Mesenteric fat pad (tissue), 1 donor: ENCODE results near the gene CACNA2D2. TPM values are rescaled to one million over a fixed set of nuclear protein-coding genes. Genes with fewer than 3 reads are reported as not detected.
A peak's percentile ranks its signal among the peaks of the same experiment; 100 is the strongest.

Source experiments
- DNase-seq: peaks from one replicate; pipeline ENCODE4 v3.0.0-alpha.2; 2020; ENCODE audit warnings: low spot score
- total RNA-seq: library from RNA; stranded (reverse); fragmentation: NEBNext Ultra II Directional; extraction: Animal tissue kit (Norgen Biotek cat#: 25700); gene quantifications from one replicate; pipeline ENCODE4 v1.2.1, GENCODE V29; 2021
- donor health status: DM: yes; HTN: yes; CAD: no.

CACNA2D2 gene
- total RNA-seq, 1 donor from 2014 or later: 0.45 TPM

DNA sequence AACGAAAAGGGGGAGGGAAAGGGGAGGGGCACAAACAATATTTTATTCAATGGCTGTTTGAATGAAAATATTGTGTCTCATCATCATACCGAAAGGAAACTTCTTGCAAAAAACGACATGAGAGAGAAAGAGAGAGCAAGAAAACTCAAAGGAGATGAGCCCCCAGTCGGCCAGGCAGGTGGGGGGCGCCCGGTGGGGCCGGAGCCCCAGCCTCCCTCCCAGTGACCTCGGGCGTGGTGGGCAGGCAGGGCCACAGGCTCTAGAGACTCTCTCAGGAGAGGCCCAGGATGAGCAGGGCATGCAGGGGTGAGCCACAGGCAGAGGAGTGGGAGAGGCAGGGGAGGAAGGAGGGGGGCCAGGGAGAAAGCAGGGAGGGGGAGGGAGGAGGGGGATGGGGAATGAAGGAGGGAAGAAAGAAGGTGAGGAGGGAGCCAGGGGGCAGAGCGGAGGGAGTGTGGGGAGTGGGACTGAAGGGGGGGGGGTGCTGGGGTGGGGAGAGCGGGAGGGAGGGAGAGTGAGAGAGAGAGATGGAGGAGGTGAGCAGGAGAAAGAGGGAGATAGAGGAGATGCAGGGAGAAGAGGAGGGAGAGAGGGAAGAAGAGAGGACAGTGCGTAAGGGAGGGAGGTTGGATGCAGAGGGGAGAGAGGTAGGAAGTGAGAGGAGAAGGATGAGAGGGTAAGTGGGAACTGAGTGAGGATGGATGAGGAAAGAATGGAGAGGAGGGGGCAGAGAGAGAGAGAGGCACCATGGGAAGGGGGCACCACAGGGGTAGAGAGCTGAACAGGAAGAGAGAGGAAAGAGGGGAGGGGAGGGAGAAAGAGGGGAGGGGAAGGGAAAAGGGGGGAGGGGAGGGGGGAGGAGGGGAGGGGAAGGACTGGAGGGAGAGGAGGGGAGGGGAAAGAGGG is 130.0 kb downstream of the CACNA2D2 start:
- no peak for DNase-seq

DNA sequence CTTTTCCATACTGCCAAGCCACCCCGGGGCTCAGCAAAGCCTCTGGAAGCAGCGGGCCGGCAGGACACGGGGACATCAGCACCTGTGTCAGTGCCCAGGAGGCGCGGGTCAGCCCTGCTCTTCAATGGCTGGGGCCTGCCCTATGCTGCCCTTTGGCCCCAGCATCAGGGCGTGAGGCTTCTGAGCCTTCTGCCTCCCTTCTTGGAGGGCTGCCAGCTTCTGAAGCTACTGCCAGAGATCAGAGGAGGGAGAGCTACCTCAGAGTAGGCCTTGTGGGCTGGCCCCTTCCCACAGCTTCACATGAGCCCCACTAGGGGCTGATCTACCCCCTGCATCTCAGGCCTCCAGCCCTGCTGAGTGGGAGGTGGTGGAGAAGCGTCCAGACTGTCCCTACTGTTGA is 131.1 kb downstream of the CACNA2D2 start:
- no peak for DNase-seq

DNA sequence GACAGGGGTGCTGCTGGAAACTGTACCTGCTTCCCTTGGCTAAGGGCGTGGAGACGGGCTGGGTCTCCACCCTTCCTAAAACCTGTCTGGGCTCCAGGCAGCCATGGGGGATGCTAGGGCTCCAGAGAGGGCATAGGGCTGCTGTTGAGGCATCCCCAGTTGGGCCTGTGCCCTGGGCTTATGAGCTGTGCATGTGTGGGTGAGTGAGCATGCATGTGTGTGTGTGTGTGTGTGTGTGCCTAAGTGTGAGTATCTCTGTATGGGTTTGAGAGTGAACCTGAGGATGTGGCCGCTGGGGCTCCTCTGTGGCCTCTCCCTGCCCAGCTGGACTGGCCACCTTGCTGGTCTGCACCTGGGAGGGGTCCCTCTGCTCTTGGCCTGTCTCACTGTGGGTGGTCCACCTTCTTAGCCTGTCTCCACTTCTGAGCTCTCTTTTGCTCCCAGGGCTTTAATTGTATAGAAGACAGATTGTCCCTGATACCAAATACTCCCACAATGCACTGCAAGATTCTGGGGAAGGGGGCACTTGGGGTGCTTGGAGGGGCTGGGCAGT is 132.2 kb downstream of the CACNA2D2 start:
- no peak for DNase-seq

DNA sequence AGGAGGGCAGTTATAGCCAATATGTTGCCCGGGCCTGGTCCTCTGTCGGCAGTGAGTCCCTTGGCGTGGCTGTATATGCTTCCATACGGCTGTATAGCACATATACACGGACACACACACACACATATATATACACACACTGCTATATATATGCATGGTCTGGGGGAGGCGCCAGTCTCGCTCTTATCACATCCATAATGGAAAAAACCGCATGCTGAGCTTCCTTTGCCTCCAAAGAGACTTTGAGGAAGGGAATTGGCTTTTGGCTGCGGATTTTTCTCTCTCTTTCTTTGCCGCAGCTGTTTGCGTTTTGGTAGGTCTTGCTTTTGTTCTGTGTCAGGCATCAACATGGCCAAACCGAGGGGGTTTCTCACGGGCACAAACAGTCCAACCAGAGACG is 132.8 kb downstream of the CACNA2D2 start:
- DNase-seq: no peak

DNA sequence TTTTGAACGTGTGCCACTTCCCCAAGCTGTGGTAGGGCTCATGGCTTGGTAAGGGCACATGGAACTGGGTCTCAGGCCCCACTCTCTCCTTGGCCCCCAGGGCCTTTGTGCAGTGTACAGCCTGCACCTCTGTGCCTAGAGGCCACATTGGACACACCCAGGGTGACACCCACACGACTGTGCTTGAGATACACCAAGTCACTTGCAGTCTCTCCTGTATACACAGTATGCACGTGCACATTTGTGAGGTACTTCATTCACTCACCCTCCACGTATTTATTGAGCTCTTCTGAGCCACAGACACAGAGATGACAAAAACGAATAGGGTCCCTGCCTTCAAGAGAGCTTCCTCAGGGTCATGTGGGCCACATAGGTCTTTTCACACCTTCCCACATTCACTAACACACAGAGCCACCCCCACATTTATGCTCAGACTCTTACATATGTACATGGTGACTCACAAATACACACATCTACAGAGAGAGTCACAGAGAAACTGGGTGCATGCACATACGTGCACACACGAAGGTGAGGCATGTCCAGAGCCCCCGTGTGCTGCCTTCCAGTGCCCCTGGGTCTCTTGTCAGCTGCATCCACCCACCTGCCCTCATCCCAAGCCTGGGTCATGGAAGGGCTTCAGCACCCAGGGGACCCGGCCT is 134.3 kb downstream of the CACNA2D2 start:
- DNase-seq: no peak

DNA sequence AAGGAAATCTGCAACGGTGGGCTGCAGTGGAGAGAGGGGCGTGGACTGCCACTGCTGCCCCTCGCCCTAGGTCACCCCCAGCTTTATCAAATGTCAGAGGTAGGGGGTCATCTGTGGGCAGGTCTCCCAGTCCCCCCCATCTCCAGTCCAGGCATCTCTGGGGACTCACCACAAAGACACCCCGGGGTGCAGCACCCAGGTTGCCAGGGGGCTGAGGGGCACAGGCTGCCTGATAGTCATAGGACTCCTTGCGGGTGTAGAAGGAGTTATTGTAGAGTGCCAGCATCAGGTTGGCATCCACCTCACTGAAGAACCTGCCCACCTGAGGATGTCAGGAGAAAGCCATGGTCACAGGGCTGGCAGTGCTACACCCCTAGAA is 137.6 kb downstream of the CACNA2D2 start:
- DNase-seq: no peak

DNA sequence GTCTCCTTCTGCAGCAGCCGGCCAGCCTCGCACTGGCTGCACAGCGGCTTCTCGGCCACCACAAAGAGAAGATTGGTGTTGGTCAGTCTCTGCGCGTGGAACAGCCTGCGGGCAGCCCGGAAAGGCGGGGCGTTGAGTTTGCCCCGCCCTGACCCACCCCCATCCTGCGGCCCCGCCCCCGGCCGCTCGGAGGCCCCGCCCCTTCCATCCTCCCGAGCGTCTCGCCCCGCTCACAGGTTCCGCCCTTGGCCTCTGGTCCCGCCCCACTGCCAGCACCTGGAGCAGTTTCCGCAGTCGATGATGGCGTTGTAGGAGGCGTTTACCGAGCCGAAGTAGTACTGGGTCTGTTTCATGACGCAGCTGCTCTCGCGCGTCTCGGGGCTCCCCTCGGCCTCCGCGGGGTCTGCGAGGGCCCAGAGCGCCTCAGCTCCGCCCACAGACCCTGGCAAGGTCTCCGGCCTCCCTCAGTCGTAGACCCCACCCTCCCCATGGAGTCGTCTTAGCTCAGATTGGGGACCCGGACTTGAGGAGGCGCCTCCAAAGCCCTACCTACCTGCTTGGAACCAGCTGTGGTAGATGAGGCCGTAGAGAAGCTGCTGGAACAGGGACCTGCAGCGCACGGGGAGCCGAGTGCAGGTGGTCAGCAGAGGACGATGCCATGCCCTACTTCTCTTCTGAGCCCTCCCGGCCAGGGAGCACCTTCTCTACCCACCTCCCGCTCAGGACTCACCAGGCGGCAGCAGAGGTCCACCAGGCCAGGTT is 138.2 kb downstream of the CACNA2D2 start:
- DNase-seq: peak; percentile 95

DNA sequence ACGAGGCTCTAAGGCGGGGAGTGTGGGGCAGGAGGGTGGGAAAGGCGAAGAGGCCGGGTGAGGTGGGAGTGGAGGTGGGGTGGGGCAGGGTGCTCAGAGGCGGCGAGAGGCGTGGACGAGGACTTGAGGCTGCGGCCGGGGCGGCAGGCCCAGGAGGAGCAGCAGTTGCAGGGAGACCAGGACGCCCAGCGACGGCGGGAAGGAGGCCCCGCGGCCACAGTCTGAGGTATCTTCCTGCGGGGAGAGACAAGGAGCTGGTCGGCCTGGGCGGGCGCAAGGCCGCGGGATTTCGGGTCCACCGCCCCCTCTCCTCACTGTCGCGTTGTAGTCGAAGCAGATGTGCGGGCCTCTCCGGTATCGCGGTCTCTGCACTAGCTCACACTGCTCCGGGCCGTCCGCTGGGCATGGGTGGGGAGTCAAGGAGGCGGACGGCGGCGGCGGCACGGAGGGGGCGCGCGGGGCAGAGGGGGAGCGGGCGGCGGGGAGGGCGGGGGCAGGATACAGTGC is 138.8 kb downstream of the CACNA2D2 start:
- no peak for DNase-seq

DNA sequence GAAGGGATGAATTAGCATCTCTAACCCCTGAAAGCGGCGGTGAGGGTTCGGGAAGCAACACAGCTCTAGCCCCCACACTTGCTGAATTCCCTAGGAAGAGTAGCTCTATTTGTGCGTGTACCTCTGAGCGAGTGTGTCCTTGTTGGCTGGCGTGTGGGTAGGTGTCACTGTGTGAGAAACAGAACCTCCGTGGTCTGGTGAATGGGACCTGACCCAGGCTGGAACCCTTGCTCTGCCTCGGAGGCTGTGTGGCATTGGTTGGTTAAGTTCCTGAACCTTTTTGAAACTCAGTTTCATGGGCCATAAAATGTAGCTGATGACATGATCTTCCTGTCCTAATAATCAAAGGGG is 143.7 kb downstream of the CACNA2D2 start:
- no peak for DNase-seq

DNA sequence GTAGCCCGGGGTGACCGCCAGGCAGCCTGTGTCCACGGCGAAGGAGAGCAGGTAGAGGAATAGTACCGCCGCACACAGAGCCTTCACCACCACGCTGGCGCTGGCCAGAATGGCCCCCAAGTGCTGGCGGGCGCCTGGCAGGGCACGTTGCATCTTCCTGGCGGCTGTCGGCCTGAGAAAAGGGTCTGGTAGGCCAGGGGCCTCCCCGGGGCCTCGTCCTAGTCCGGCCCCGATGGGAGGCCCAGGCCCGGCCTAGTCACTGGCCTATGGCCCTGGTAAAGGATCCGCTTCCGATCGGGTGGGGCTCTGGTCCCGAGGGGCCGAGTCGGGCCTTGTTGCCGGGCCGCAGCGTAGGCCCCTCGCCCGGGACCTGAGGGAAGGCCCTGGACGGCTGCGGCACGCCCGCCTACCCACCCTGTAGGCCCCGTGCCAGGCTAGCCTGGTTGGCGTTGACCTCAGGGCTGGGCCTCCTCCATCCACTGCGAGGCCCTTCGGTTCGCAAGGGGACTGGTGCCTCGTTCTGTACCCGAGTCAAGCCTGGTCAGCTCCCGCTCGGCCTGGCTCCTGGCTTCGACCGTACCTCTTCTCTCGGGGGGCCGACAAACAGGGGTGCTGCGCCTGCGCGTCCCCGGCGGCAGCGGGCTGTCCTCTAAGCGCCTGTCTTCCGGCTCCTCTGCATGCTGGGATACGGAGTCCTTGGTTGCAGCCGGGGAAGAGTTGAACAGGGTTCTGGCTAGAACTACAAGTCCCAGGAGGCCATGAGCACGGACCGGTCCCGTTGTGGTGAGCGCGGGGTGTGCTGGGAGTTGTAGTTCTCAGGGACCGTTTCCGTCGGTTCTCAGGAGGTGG is 144.3 kb downstream of the CACNA2D2 start, which contains the start of gene TMEM115:
TSS of gene TMEM115 (minus strand) at position 611 of the 849 bp plus-strand sequence. CDS start at position 153, 458 bp downstream.
- DNase-seq: peak; percentile 97

DNA sequence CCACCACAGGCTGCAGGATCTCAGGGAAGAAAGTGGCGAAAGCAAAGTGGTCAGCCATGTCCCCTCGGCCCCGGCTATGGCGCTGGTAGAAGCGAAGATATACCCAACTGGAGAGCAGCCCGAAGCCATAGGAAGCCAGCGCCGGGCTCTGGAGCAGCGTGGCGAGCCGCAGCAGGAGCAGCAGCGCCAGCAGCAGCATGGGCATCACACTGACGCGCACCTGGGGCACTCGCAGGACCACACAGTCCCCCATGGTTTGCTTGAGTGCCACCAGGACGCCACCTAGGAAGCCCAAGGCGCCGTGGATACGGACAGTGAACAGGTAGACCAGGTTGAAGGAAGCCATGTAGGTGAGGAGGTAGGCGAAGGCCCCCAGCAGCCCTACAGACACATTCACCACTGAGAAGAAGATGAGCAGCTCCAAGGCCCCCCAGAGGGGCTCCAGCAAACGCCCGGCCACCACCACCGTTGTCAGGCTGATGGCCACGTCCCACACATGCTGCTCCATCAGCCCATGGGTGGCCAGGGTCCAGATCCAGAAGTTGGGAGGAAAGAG is 145.0 kb downstream of the CACNA2D2 start:
- no peak for DNase-seq

DNA sequence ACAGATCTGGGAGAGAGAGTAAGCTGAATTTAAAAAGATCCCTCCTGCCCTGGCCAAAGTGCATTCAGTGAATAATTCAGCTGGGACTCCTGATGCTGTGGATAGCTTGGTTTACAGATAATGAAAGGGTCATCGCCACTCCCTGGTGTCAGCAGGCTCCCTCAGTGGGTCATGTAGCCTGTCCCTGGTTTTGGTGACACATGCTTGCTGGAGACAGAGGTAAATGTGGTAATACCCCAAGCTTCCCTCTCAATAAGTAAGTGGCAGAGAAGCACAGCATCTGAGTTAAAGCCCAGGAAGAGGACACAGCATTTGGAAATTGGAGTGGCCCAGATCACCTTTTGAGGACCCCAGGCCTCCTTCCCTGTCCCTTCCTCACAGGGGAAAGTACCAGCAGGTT is 146.0 kb downstream of the CACNA2D2 start:
- no peak for DNase-seq

DNA sequence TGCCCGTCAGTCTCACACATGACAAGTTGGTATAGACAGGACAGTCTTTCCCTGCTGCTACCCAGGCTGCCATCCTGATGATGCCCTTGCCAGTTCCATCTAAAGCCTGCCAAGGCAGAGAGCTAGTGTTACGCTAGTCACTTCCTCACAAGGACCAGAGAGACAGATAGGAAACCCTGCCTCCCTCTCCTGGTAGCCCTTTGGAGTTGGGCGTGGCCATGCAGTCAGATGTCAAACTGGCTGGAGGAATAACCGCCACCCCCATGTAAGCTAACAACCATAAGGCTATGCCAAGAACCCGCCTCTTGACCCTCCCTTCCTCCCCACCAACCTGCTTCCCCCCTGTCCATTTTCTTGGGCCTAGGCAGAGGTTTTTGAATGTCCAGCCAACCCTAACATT is 146.9 kb downstream of the CACNA2D2 start:
- no peak for DNase-seq

DNA sequence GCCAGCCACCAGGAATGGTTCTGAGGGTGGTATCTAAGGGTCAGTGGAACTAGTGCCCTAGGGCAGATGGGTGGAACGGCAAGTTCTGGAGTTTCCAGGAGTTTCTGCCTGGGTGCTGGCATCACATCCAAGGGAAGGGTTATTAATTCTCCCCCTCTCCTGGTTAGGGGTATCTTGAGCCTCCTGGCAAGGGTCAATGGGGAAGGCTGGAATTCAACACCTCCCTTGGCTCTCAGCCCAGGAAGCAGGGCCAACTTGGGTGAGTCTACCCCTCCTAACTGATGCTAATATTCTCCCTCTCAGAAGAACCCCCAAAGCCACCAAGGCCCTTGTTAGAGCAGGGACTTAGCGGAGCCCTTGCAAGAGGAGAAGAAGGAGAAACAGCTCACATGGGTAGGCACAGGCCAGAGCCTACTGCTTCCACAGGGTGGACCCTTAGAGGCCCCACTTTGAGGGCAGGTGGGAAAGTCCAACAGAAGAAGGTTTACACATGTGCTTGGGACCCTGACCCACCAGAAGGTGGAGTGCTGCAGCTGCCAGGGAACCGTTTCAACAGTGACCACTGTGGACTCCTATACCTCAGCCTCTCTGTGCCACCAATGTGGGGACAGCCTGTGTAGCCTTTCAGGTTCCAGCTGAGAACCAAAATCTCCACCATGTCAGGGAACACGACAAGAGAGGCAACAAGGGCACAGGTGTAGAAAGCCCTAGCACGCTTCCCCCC is 147.4 kb downstream of the CACNA2D2 start:
- no peak for DNase-seq

DNA sequence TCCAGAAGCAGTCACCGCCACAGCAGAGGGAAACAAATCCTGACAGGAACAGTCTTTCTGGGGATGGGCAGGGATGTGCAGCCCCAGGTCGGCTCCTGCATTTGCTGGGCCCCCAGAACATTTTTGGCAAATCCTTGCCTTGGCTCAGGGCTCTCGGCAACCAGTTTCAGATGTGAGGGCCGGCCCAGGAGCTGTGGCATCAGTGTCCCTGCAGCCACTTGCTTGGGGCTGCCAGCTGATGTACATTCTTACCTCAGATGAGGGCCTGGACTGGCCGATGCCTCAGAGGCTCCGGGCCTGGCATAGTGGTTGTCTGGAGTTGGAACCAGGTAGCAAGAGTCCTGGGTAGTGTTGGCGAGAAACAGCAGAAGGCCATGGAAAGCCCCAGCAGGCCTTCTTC is 148.6 kb downstream of the CACNA2D2 start:
- no peak for DNase-seq

DNA sequence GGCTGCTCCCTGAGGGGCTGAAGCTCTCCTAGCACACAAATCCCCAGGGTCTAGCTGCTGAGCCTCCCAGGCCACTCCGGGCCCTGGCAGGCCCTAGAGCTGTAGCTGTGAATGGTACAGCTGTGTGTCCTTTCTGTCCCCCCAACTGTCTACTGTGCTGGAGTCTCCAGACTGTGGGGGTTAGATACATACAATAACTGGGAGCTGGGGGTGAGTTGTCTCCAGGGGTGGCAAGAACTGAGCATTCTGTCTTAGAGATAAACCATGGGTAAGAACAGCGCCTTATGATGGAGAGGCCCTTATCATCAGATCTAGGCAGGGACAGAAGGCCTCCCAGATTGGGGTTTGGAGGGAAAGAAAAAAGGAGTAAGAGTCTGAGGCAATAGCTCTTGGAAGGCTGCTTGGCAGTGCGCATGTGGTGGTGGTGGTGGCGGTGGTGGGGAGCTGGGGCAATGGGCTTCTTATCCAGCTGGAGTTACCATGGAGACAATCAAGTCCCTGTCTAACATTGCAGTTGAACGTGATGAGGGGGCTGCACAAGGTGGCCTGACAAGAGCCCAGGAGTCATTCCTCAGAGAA is 149.2 kb downstream of the CACNA2D2 start:
- no peak for DNase-seq

DNA sequence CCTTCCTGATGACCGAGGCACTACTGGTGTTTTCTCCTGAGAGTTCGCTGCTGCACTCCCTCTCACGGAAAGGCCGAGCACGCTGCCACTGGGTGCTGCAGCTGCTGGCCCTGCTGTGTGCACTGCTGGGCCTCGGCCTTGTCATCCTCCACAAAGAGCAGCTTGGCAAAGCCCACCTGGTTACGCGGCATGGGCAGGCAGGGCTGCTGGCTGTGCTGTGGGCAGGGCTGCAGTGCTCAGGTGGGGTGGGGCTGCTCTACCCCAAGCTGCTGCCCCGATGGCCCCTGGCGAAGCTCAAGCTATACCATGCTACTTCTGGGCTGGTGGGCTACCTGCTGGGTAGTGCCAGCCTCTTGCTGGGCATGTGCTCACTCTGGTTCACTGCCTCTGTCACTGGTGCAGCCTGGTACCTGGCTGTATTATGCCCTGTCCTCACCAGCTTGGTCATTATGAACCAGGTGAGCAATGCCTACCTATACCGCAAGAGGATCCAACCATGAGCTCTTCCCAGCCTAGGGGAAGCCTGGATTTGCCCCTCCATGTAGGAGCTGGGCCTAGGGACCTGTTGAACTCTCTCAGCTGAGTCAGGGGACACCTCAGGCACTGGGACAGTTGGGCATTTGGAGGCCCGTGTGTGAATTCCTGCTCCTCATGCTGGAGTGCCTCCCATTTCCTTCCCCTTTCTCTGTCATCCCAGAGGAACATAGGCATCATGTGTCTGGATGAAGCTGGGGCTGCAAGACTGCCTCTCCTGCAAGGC is 150.0 kb downstream of the CACNA2D2 start:
- DNase-seq: no peak

DNA sequence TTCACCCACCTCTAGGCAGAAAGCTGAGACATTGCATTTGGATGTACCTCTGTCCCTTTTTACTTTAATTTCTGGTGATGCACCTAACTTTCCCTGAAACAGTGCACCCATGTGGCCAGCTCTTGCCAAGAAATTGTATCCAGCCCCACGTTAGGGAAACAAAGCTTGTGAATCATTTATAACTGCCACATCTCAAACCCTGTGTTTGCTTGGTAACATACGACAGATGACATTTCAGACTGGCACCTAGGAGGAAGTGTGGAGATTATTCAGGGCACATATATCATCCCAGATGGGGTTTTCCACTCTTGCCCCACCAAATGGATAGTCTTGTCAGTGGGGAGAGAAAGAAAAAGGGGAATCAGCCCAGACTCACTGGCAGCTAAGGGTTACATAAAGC is 150.7 kb downstream of the CACNA2D2 start:
- no peak for DNase-seq
